Thymus (tissue), 11 donors: ENCODE measurements around the gene RASA3. TPM values are rescaled to one million over a fixed set of nuclear protein-coding genes. Genes with fewer than 3 reads are reported as not detected.

ENCODE experiments used
- DNase-seq, 9 donors: peaks; one replicate each; pipeline ENCODE4 v3.0.0-alpha.2; 2013; ENCODE audit warnings: low spot score in 9 of 9, low read depth in 6 of 9, missing footprints in 1 of 9
- H3K27ac ChIP-seq, 2 donors: one replicate each; pipeline ENCODE4 v1.5.1; 2013; ENCODE audit warnings: control low read depth in 1 of 2, low read depth in 1 of 2, low read length in 1 of 2, mild to moderate bottlenecking in 1 of 2, moderate library complexity in 1 of 2
- H3K27me3 ChIP-seq, 2 donors: one replicate each; pipeline ENCODE4 v1.5.1; 2013; ENCODE audit warnings: low read length in 1 of 2; ENCODE audit not compliant: control insufficient read depth in 2 of 2, insufficient read depth in 1 of 2
- H3K36me3 ChIP-seq, 2 donors: one replicate each; pipeline ENCODE4 v1.5.1; 2013; ENCODE audit warnings: low read length in 1 of 2, mild to moderate bottlenecking in 1 of 2, moderate library complexity in 1 of 2; ENCODE audit not compliant: control insufficient read depth in 2 of 2, insufficient read depth in 2 of 2
- H3K4me1 ChIP-seq, 2 donors: one replicate each; pipeline ENCODE4 v1.5.1; 2013; ENCODE audit warnings: low read length in 2 of 2; ENCODE audit not compliant: control insufficient read depth in 2 of 2, insufficient read depth in 2 of 2
- H3K4me3 ChIP-seq, 2 donors: one replicate each; pipeline ENCODE4 v1.5.1; 2013; ENCODE audit warnings: low read length in 2 of 2, control low read depth in 1 of 2, mild to moderate bottlenecking in 1 of 2
- H3K9me3 ChIP-seq, 2 donors: one replicate each; pipeline ENCODE4 v1.5.1; 2013; ENCODE audit warnings: low read length in 1 of 2, mild to moderate bottlenecking in 1 of 2; ENCODE audit not compliant: control insufficient read depth in 2 of 2, insufficient read depth in 1 of 2
- WGBS: extraction: QIAGEN DNeasy Blood & Tissue Kit; methylation state at CpG from one replicate; pipeline ENCODE4 v1.1.7; 2013; 5-methylcytosine and 5-hydroxymethylcytosine counted together
- polyA plus RNA-seq: library from polyadenylated mRNA; stranded (reverse); fragments of 200-250 nt; gene quantifications from one replicate; pipeline ENCODE4 v1.2.3, GENCODE V29; 2013
- total RNA-seq: library from RNA; stranded (reverse); fragments of 120-200 nt; gene quantifications from one replicate; pipeline ENCODE4 v1.2.4, GENCODE V29; 2013
- donor health status: healthy.

The RASA3 gene
- total and polyA plus RNA-seq, 2 donors: 23.8 to 25.1 TPM

DNA sequence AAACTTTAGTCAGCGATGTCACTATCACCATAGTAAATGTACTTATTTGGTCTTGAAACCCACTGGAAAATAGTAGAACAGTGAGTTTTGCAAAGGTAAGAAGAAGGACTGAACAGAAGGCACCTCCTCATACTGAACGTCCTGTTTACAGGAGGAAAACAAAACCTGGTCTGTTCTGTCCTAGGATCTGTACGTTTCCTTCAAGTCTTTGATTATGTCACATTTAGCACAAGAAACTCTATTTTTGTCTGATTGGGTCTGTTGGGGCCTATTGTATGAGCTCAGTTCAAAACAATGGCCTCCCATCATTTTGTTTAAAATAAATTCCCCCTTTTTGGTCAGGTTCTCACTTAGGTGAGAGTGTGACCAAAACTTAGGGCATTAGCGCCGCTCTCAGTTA, 35.5 kb upstream of the RASA3 start:
- no peaks in the 10 kb centered on the region for H3K36me3 ChIP-seq
- peaks cover 0 to 3% of the 10 kb centered on the region in 2 donors for H3K9me3 ChIP-seq
- 94% methylated on average over 5 of the region's 5 CpGs for WGBS
- no peak for DNase-seq
- no peak overlapping the region for H3K4me3 ChIP-seq
- H3K4me1 ChIP-seq: peaks cover 0 to 15% of the 10 kb centered on the region in 2 donors
- no peaks in the 10 kb centered on the region for H3K27me3 ChIP-seq
- H3K27ac ChIP-seq: no peak overlapping the region

DNA sequence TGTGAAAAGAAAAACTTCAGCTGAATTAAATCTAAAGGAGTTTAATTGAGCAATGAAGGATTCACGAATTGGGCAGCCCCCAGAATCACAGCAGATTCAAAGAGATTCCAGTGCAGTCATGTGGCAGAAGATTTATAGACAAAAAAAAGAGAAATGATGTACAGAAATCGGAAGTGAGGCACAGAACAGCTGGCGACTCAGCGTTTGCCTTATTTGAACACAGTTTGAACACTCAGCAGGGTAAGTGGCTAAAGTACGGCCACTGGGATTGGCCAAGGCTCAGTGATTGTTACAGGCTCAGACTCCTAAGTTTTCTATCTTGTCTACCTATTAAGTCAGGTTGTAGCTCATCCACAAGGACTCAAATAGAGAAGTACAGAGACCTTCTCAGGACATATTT, 35.0 kb upstream of the RASA3 start:
- H3K36me3 ChIP-seq: no peaks in the 10 kb centered on the region
- H3K27me3 ChIP-seq: no peaks in the 10 kb centered on the region
- peaks cover 0 to 19% of the 10 kb centered on the region in 2 donors for H3K4me1 ChIP-seq
- H3K9me3 ChIP-seq: peaks cover 0 to 3% of the 10 kb centered on the region in 2 donors
- 45% methylated on average over 5 of the region's 5 CpGs for WGBS
- DNase-seq: no peak
- no peak overlapping the region for H3K27ac ChIP-seq
- H3K4me3 ChIP-seq: no peak overlapping the region

- no peaks in the 10 kb centered on the region for H3K27me3 ChIP-seq
These were observed 34.1 kb upstream of the RASA3 start for GRCh38 chr13:114166381-114167131.

GRCh38 chr13:114164681-114165429, 32.4 kb upstream of the RASA3 start:
- H3K9me3 ChIP-seq: peaks cover 0 to 5% of the 10 kb centered on the region in 2 donors
- 93% methylated on average over 26 of the region's 26 CpGs for WGBS
- peaks cover 4 to 30% of the 10 kb centered on the region in 2 donors for H3K4me1 ChIP-seq
- no peak overlapping the region for H3K4me3 ChIP-seq
- no peaks in the 10 kb centered on the region for H3K36me3 ChIP-seq
- no peak overlapping the region for H3K27ac ChIP-seq
- no peaks in the 10 kb centered on the region for H3K27me3 ChIP-seq
- DNase-seq: no peak

More at GRCh38 chr13:114166381-114167131, 34.1 kb upstream of the RASA3 start:
- no peak for DNase-seq
- Histone ChIP-seq H3K4me1 (peaks cover 4 to 28% of the 10 kb centered on the region in 2 donors), H3K36me3 (no peaks in the 10 kb centered on the region), H3K9me3 (no peaks in the 10 kb centered on the region), H3K4me3 (no peak overlapping the region), H3K27ac (no peak overlapping the region)
- 65% methylated on average over 20 of the region's 20 CpGs for WGBS

- no peak for DNase-seq
- peaks cover 0 to 5% of the 10 kb centered on the region in 2 donors for H3K9me3 ChIP-seq
- no peak overlapping the region for H3K4me3 ChIP-seq
- H3K4me1 ChIP-seq: peaks cover 4 to 30% of the 10 kb centered on the region in 2 donors
- H3K36me3 ChIP-seq: no peaks in the 10 kb centered on the region
- H3K27me3 ChIP-seq: no peaks in the 10 kb centered on the region
- no peak overlapping the region for H3K27ac ChIP-seq
- WGBS: 82% methylated on average over 14 of the region's 14 CpGs
These were observed 31.6 kb upstream of the RASA3 start for GRCh38 chr13:114164053-114164452.

- Histone ChIP-seq H3K27ac (no peak overlapping the region), H3K4me3 (no peak overlapping the region), H3K9me3 (peaks cover 0 to 5% of the 10 kb centered on the region in 2 donors), H3K4me1 (peaks cover 4 to 29% of the 10 kb centered on the region in 2 donors), H3K36me3 (no peaks in the 10 kb centered on the region), H3K27me3 (no peaks in the 10 kb centered on the region)
- 97% methylated on average over 16 of the region's 16 CpGs for WGBS
- no peak for DNase-seq
These were observed 30.1 kb upstream of the RASA3 start for GRCh38 chr13:114162533-114162922.

- Histone ChIP-seq H3K9me3 (peaks cover 0 to 5% of the 10 kb centered on the region in 2 donors), H3K27me3 (no peaks in the 10 kb centered on the region), H3K4me1 (peaks cover 4 to 27% of the 10 kb centered on the region in 2 donors), H3K27ac (peak overlapping the region in 1 of 2 donors; percentile 30), H3K4me3 (peak overlapping the region in 1 of 2 donors; percentile 15), H3K36me3 (no peaks in the 10 kb centered on the region)
- WGBS: 13% methylated on average over 32 of the region's 32 CpGs
- DNase-seq: peak in 1 of 9 donors; percentile 51
These were observed 29.5 kb upstream of the RASA3 start for GRCh38 chr13:114161644-114162532.

DNA sequence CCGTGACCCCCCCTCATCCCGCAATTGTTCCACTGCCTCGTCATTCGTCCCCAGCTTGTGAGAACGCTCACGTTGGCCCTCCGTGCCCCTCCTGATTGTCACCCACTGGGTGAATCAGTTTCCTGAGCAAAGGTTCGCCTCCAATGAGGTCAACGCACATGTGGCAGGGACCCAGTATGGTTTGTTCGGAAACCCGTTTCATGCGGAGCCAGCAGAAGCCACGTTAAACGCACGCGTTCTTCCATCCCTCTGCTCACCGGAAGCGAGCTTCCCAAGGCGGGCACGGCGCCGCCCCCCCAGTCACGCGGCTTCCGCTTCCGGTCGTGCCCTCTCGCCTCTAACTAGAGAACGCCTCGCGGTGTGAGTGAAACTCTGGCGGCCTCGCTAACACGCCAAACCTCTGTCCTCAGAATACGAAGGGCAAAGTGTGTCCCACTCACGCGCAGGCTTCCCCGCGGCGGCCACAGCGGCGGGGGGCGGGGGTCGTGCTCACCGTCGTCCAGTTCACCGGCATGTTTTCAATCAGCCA, 28.7 kb upstream of the RASA3 start:
- no peak for DNase-seq
- H3K27ac ChIP-seq: no peak overlapping the region
- H3K36me3 ChIP-seq: no peaks in the 10 kb centered on the region
- H3K4me3 ChIP-seq: no peak overlapping the region
- H3K9me3 ChIP-seq: peaks cover 0 to 5% of the 10 kb centered on the region in 2 donors
- H3K4me1 ChIP-seq: peaks cover 4 to 23% of the 10 kb centered on the region in 2 donors
- no peaks in the 10 kb centered on the region for H3K27me3 ChIP-seq
- WGBS: 98% methylated on average over 47 of the region's 47 CpGs
